ENCODE measurements around the gene UNC5B. TPM values are rescaled to one million over a fixed set of nuclear protein-coding genes. Genes with fewer than 3 reads are reported as not detected.

The UNC5B gene
- total RNA-seq, 1 donor from 2014 or later: 231 TPM

- Mint-ChIP-seq H3K4me1 (ENCODE audit: unreplicated experiment) (peaks cover 81% of the 10 kb centered on the region), H3K36me3 (ENCODE audit: low read depth, unreplicated experiment) (peaks cover 17% of the 10 kb centered on the region), H3K9me3 (ENCODE audit: unreplicated experiment) (no peaks in the 10 kb centered on the region), H3K27me3 (ENCODE audit: unreplicated experiment) (peaks cover 16% of the 10 kb centered on the region), H3K27ac (ENCODE audit: unreplicated experiment) (no peak overlapping the region), H3K4me3 (ENCODE audit: unreplicated experiment) (no peak overlapping the region)
- TF ChIP-seq CTCF (IDR thresholded peaks at IDR 0.05; ENCODE audit: unreplicated experiment): no peak
- DNase-seq (ENCODE audit: low spot score): no peak
Observed at GRCh38 chr10:71265618-71266146, 53.3 kb downstream of the UNC5B start.

- Mint-ChIP-seq H3K36me3 (ENCODE audit: low read depth, unreplicated experiment) (peaks cover 20% of the 10 kb centered on the region), H3K4me3 (ENCODE audit: unreplicated experiment) (peak overlapping the region; percentile 23), H3K4me1 (ENCODE audit: unreplicated experiment) (peaks cover 85% of the 10 kb centered on the region), H3K27me3 (ENCODE audit: unreplicated experiment) (peaks cover 20% of the 10 kb centered on the region), H3K9me3 (ENCODE audit: unreplicated experiment) (no peaks in the 10 kb centered on the region), H3K27ac (ENCODE audit: unreplicated experiment) (no peak overlapping the region)
- no peak for DNase-seq (ENCODE audit: low spot score)
- no peak for TF ChIP-seq CTCF (IDR thresholded peaks at IDR 0.05; ENCODE audit: unreplicated experiment)
Observed at GRCh38 chr10:71266147-71266917, 54.0 kb downstream of the UNC5B start.

GRCh38 chr10:71266918-71267442 lies 54.6 kb downstream of the UNC5B start:
- DNase-seq (ENCODE audit: low spot score): no peak
- peak overlapping the region; percentile 23 for H3K4me3 Mint-ChIP-seq (ENCODE audit: unreplicated experiment)
- H3K27me3 Mint-ChIP-seq (ENCODE audit: unreplicated experiment): peaks cover 24% of the 10 kb centered on the region
- no peak for TF ChIP-seq CTCF (IDR thresholded peaks at IDR 0.05; ENCODE audit: unreplicated experiment)
- no peak overlapping the region for H3K27ac Mint-ChIP-seq (ENCODE audit: unreplicated experiment)
- H3K4me1 Mint-ChIP-seq (ENCODE audit: unreplicated experiment): peaks cover 84% of the 10 kb centered on the region
- no peaks in the 10 kb centered on the region for H3K9me3 Mint-ChIP-seq (ENCODE audit: unreplicated experiment)
- H3K36me3 Mint-ChIP-seq (ENCODE audit: low read depth, unreplicated experiment): peaks cover 22% of the 10 kb centered on the region

- Mint-ChIP-seq H3K36me3 (ENCODE audit: low read depth, unreplicated experiment) (peaks cover 22% of the 10 kb centered on the region), H3K9me3 (ENCODE audit: unreplicated experiment) (no peaks in the 10 kb centered on the region), H3K27ac (ENCODE audit: unreplicated experiment) (no peak overlapping the region), H3K4me1 (ENCODE audit: unreplicated experiment) (peaks cover 80% of the 10 kb centered on the region), H3K27me3 (ENCODE audit: unreplicated experiment) (peaks cover 25% of the 10 kb centered on the region), H3K4me3 (ENCODE audit: unreplicated experiment) (peak overlapping the region; percentile 68)
- no peak for DNase-seq (ENCODE audit: low spot score)
- no peak for TF ChIP-seq CTCF (IDR thresholded peaks at IDR 0.05; ENCODE audit: unreplicated experiment)
Observed at GRCh38 chr10:71267508-71268240, 55.3 kb downstream of the UNC5B start.
